OCI-LY3 (cell line): ENCODE results near the gene EHD1.
A peak's percentile ranks its signal among the peaks of the same experiment; 100 is the strongest.

ENCODE experiments used
- EZH2phosphoT487 ChIP-seq: fragments of 200-600 bp; shearing (Covaris generic); IDR thresholded peaks from 2 replicates; pipeline ENCODE4 v1.6.1; 2018; ENCODE audit warnings: antibody characterized with exemption, mixed run types, low read depth
- TF ChIP-seq, protein P1 (sequence below): fragments of 200-600, 300-600 bp; sonication (generic); IDR thresholded peaks from 2 replicates; pipeline ENCODE4 v1.5.1; 2014; ENCODE audit warnings: antibody characterized with exemption, low read length, low read depth

GRCh38 chr11:64878494-64879243 lies at the start of gene EHD1:
- TF ChIP-seq, protein P1, sequence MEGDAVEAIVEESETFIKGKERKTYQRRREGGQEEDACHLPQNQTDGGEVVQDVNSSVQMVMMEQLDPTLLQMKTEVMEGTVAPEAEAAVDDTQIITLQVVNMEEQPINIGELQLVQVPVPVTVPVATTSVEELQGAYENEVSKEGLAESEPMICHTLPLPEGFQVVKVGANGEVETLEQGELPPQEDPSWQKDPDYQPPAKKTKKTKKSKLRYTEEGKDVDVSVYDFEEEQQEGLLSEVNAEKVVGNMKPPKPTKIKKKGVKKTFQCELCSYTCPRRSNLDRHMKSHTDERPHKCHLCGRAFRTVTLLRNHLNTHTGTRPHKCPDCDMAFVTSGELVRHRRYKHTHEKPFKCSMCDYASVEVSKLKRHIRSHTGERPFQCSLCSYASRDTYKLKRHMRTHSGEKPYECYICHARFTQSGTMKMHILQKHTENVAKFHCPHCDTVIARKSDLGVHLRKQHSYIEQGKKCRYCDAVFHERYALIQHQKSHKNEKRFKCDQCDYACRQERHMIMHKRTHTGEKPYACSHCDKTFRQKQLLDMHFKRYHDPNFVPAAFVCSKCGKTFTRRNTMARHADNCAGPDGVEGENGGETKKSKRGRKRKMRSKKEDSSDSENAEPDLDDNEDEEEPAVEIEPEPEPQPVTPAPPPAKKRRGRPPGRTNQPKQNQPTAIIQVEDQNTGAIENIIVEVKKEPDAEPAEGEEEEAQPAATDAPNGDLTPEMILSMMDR: peak; percentile 59
- no peak for TF ChIP-seq EZH2phosphoT487
